ENCODE results near the gene ABCB8. TPM values are rescaled to one million over a fixed set of nuclear protein-coding genes. Genes with fewer than 3 reads are reported as not detected.

Gene ABCB8
- total and polyA plus RNA-seq, 7 experiments from 2014 or later = 13.8 to 88.0 (median 64.4) TPM

GRCh38 chr7:151083071-151083823 is 55.0 kb downstream of the ABCB8 start, which contains the start of gene TMUB1:
TSS of gene TMUB1 (minus strand) at chr7:151083493. CDS start at chr7:151082563, 930 bp downstream.
- intact Hi-C loops (cut with micrococcal nuclease) = loop anchor here (1.0 to 10.0 kb wide), 13 partner anchors 70 to 1938 kb away; partner anchors contain the start of genes RHEB (in 2 of the 2), ABCF2 (in 1 of the 2), KMT2C (in 1 of the 2) and ZNF398 (in 1 of the 2)
- Histone ChIP-seq H3K4me1 (ENCODE audit: control insufficient read depth in 2 of 2, insufficient read depth in 2 of 2, low read length in 2 of 2) (peaks cover 48 to 55% of the 10 kb centered on the region in 2 donors), H3K27me3 (ENCODE audit: control insufficient read depth in 2 of 2, insufficient read depth in 2 of 2, low read length in 2 of 2) (no peaks in the 10 kb centered on the region), H3K36me3 (ENCODE audit: control insufficient read depth in 2 of 3, insufficient read depth in 3 of 3, low read length in 3 of 3) (peaks cover 0 to 6% (median 0%) of the 10 kb centered on the region in 3 experiments), H3K4me3 (ENCODE audit: low read length) (peak within 1 kb of the TSS; percentile 73), H3K27ac (ENCODE audit: low read depth, low read length) (peak within 1 kb of the TSS; percentile 93), H3K9me3 (ENCODE audit: control insufficient read depth in 2 of 3, low read length in 3 of 3) (no peaks in the 10 kb centered on the region)
- Mint-ChIP-seq H3K9me3 (peaks cover 0 to 3% (median 0%) of the 10 kb centered on the region in 11 donors), H3K4me3 (peak within 1 kb of the TSS; percentile 81 to 97 (median 90)), H3K36me3 (peaks cover 0 to 8% (median 0%) of the 10 kb centered on the region in 5 donors), H3K27ac (peak within 1 kb of the TSS; percentile 66 to 98 (median 92)), H3K4me1 (peaks cover 21 to 55% (median 42%) of the 10 kb centered on the region in 7 donors), H3K27me3 (peaks cover 0 to 14% (median 0%) of the 10 kb centered on the region in 5 donors)
- ChIA-PET CTCF (interaction anchor here (0.7 to 3.4 kb wide), 2 partner anchors 24 to 61 kb away, joined by 4 to 15 read pairs; partner anchors contain the start of genes CDK5 and SLC4A2), POLR2A (interaction anchor here (0.8 to 3.0 kb wide), 7 partner anchors 12 to 109 kb away, joined by 3 to 14 read pairs (median 4); partner anchors contain the start of genes ABCB8, CDK5 and SLC4A2)
- peak; percentile 73 to 96 (median 83) for DNase-seq
- peak; percentile 76 for ATAC-seq

GRCh38 chr7:151083824-151084160 is 55.5 kb downstream of the ABCB8 start:
- intact Hi-C loops (cut with micrococcal nuclease) = loop anchor here (1.0 to 10.0 kb wide), 13 partner anchors 70 to 1939 kb away; partner anchors contain the start of genes RHEB (in 2 of the 2), ABCF2 (in 1 of the 2), KMT2C (in 1 of the 2) and ZNF398 (in 1 of the 2)
- Histone ChIP-seq H3K9me3 (ENCODE audit: control insufficient read depth in 2 of 3, low read length in 3 of 3) (no peaks in the 10 kb centered on the region), H3K4me1 (ENCODE audit: control insufficient read depth in 2 of 2, insufficient read depth in 2 of 2, low read length in 2 of 2) (peaks cover 49 to 56% of the 10 kb centered on the region in 2 donors), H3K36me3 (ENCODE audit: control insufficient read depth in 2 of 3, insufficient read depth in 3 of 3, low read length in 3 of 3) (peaks cover 0 to 6% (median 0%) of the 10 kb centered on the region in 3 experiments), H3K27ac (ENCODE audit: low read depth, low read length) (peak overlapping the region; percentile 93), H3K4me3 (ENCODE audit: low read length) (peak overlapping the region; percentile 73), H3K27me3 (ENCODE audit: control insufficient read depth in 2 of 2, insufficient read depth in 2 of 2, low read length in 2 of 2) (no peaks in the 10 kb centered on the region)
- POLR2A ChIA-PET = interaction anchor here (0.9 to 3.0 kb wide), 6 partner anchors 11 to 109 kb away, joined by 3 to 14 read pairs (median 6); partner anchors contain the start of genes ABCB8 and SLC4A2
- H3K4me1 Mint-ChIP-seq = peaks cover 22 to 56% (median 42%) of the 10 kb centered on the region in 7 donors
- H3K9me3 Mint-ChIP-seq = peaks cover 0 to 3% (median 0%) of the 10 kb centered on the region in 11 donors
- H3K27ac Mint-ChIP-seq = peak overlapping the region; percentile 66 to 96 (median 87)
- ATAC-seq (no peak), DNase-seq (no peak)
- CTCF ChIA-PET = interaction anchor here (1.5 to 3.4 kb wide), 2 partner anchors 25 to 185 kb away, joined by 4 to 15 read pairs; partner anchors contain the start of genes CDK5 and SLC4A2
- H3K36me3 Mint-ChIP-seq = peaks cover 0 to 7% (median 0%) of the 10 kb centered on the region in 5 donors
- H3K27me3 Mint-ChIP-seq = peaks cover 0 to 14% (median 0%) of the 10 kb centered on the region in 5 donors
- peak overlapping the region; percentile 77 to 97 (median 84) for H3K4me3 Mint-ChIP-seq

GRCh38 chr7:151085329-151085690 is 57.1 kb downstream of the ABCB8 start:
- peaks cover 0 to 3% (median 0%) of the 10 kb centered on the region in 3 experiments for H3K36me3 ChIP-seq (ENCODE audit: control insufficient read depth in 2 of 3, insufficient read depth in 3 of 3, low read length in 3 of 3)
- CTCF ChIA-PET = interaction anchor here (0.9 to 3.4 kb wide), 5 partner anchors 24 to 187 kb away, joined by 3 to 15 read pairs (median 4); partner anchors contain the start of genes CDK5 and SLC4A2
- H3K4me1 ChIP-seq (ENCODE audit: control insufficient read depth in 2 of 2, insufficient read depth in 2 of 2, low read length in 2 of 2) = peaks cover 37 to 44% of the 10 kb centered on the region in 2 donors
- ATAC-seq = no peak
- no peak for DNase-seq
- POLR2A ChIA-PET = interaction anchor here (0.7 to 3.0 kb wide), 9 partner anchors 26 to 110 kb away, joined by 3 to 14 read pairs (median 3); partner anchors contain the start of genes ABCB8 and SLC4A2
- peak overlapping the region; percentile 56 to 96 (median 86) for H3K27ac Mint-ChIP-seq
- peak overlapping the region; percentile 62 for H3K27ac ChIP-seq (ENCODE audit: low read depth, low read length)
- peak overlapping the region; percentile 58 for H3K4me3 ChIP-seq (ENCODE audit: low read length)
- H3K27me3 ChIP-seq (ENCODE audit: control insufficient read depth in 2 of 2, insufficient read depth in 2 of 2, low read length in 2 of 2) = no peaks in the 10 kb centered on the region
- intact Hi-C loops (cut with micrococcal nuclease) = loop anchor here (10.0 kb wide), 6 partner anchors 429 to 1941 kb away; partner anchors contain the start of genes KMT2C (in 1 of the 2), RHEB (in 1 of the 2), ZNF398 (in 1 of the 2) and ZNF862 (in 1 of the 2)
- H3K36me3 Mint-ChIP-seq = peaks cover 0 to 1% (median 0%) of the 10 kb centered on the region in 5 donors
- H3K9me3 ChIP-seq (ENCODE audit: control insufficient read depth in 2 of 3, low read length in 3 of 3) = no peaks in the 10 kb centered on the region
- peak overlapping the region; percentile 72 to 97 (median 86) for H3K4me3 Mint-ChIP-seq
- peaks cover 0 to 3% (median 0%) of the 10 kb centered on the region in 11 donors for H3K9me3 Mint-ChIP-seq
- peaks cover 0 to 14% (median 0%) of the 10 kb centered on the region in 5 donors for H3K27me3 Mint-ChIP-seq
- H3K4me1 Mint-ChIP-seq = peaks cover 31 to 55% (median 41%) of the 10 kb centered on the region in 7 donors

- H3K27me3 Mint-ChIP-seq = peaks cover 0 to 14% (median 0%) of the 10 kb centered on the region in 5 donors
These were observed 57.7 kb downstream of the ABCB8 start, which contains the start of gene AGAP3 for GRCh38 chr7:151085691-151086620. TSS of gene AGAP3 (plus strand) at chr7:151086475. CDS start at chr7:151086742, 267 bp downstream.

GRCh38 chr7:151086802-151087244 is 58.6 kb downstream of the ABCB8 start:
- Mint-ChIP-seq H3K27ac (peak overlapping the region in 8 of 9 donors; percentile 51 to 90 (median 86)), H3K4me1 (peaks cover 31 to 57% (median 45%) of the 10 kb centered on the region in 7 donors), H3K9me3 (peaks cover 0 to 3% (median 0%) of the 10 kb centered on the region in 11 donors), H3K36me3 (peaks cover 0 to 1% (median 0%) of the 10 kb centered on the region in 5 donors), H3K4me3 (peak overlapping the region; percentile 82 to 92 (median 90)), H3K27me3 (peaks cover 0 to 14% (median 0%) of the 10 kb centered on the region in 5 donors)
- Histone ChIP-seq H3K4me3 (ENCODE audit: low read length) (peak overlapping the region; percentile 68), H3K27me3 (ENCODE audit: control insufficient read depth in 2 of 2, insufficient read depth in 2 of 2, low read length in 2 of 2) (no peaks in the 10 kb centered on the region), H3K4me1 (ENCODE audit: control insufficient read depth in 2 of 2, insufficient read depth in 2 of 2, low read length in 2 of 2) (peaks cover 30 to 38% of the 10 kb centered on the region in 2 donors), H3K27ac (ENCODE audit: low read depth, low read length) (peak overlapping the region; percentile 68), H3K36me3 (ENCODE audit: control insufficient read depth in 2 of 3, insufficient read depth in 3 of 3, low read length in 3 of 3) (no peaks in the 10 kb centered on the region), H3K9me3 (ENCODE audit: control insufficient read depth in 2 of 3, low read length in 3 of 3) (no peaks in the 10 kb centered on the region)
- ATAC-seq = no peak
- intact Hi-C loops (cut with micrococcal nuclease) = loop anchor here (1.0 to 10.0 kb wide), 10 partner anchors 24 to 1942 kb away; partner anchors contain the start of genes ABCF2 (in 1 of the 2), KMT2C (in 1 of the 2), RHEB (in 1 of the 2) and ZNF398 (in 1 of the 2)
- CTCF ChIA-PET = interaction anchor here (1.1 kb wide), 1 partner anchor 13 kb away, joined by 3 read pairs; no protein-coding TSS in a partner anchor
- DNase-seq = peak in 6 of 9 donors; percentile 24 to 52 (median 36)
- POLR2A ChIA-PET = interaction anchor here (0.6 to 1.3 kb wide), 3 partner anchors 61 to 743 kb away, joined by 3 to 4 read pairs (median 3); no protein-coding TSS in a partner anchor

More at GRCh38 chr7:151085691-151086620, 57.7 kb downstream of the ABCB8 start, which contains the start of gene AGAP3:
- POLR2A ChIA-PET = interaction anchor here (0.9 to 3.0 kb wide), 6 partner anchors 26 to 111 kb away, joined by 3 to 14 read pairs (median 3); partner anchors contain the start of gene SLC4A2
- peaks cover 0 to 3% (median 0%) of the 10 kb centered on the region in 11 donors for H3K9me3 Mint-ChIP-seq
- Histone ChIP-seq H3K4me3 (ENCODE audit: low read length) (peak within 1 kb of the TSS; percentile 68), H3K4me1 (ENCODE audit: control insufficient read depth in 2 of 2, insufficient read depth in 2 of 2, low read length in 2 of 2) (peaks cover 36 to 41% of the 10 kb centered on the region in 2 donors), H3K36me3 (ENCODE audit: control insufficient read depth in 2 of 3, insufficient read depth in 3 of 3, low read length in 3 of 3) (no peaks in the 10 kb centered on the region), H3K27me3 (ENCODE audit: control insufficient read depth in 2 of 2, insufficient read depth in 2 of 2, low read length in 2 of 2) (no peaks in the 10 kb centered on the region), H3K9me3 (ENCODE audit: control insufficient read depth in 2 of 3, low read length in 3 of 3) (no peaks in the 10 kb centered on the region), H3K27ac (ENCODE audit: low read depth, low read length) (peak within 1 kb of the TSS; percentile 68)
- intact Hi-C loops (cut with micrococcal nuclease) = loop anchor here (2.0 to 10.0 kb wide), 8 partner anchors 25 to 1941 kb away; partner anchors contain the start of genes KMT2C (in 1 of the 2), RHEB (in 1 of the 2), ZNF398 (in 1 of the 2) and ZNF862 (in 1 of the 2)
- CTCF ChIA-PET = interaction anchor here (1.1 to 3.4 kb wide), 3 partner anchors 24 to 113 kb away, joined by 3 to 15 read pairs (median 4); partner anchors contain the start of genes CDK5 and SLC4A2
- peaks cover 0 to 1% (median 0%) of the 10 kb centered on the region in 5 donors for H3K36me3 Mint-ChIP-seq
- DNase-seq (peak; percentile 41 to 75 (median 50)), ATAC-seq (peak; percentile 23)
- peak within 1 kb of the TSS; percentile 56 to 96 (median 87) for H3K27ac Mint-ChIP-seq
- peaks cover 31 to 55% (median 41%) of the 10 kb centered on the region in 7 donors for H3K4me1 Mint-ChIP-seq
- H3K4me3 Mint-ChIP-seq = peak within 1 kb of the TSS; percentile 87 to 97 (median 92)

Measured in naive thymus-derived CD4-positive, alpha-beta T cell (primary cell).